Transverse colon (tissue), 4 donors: ENCODE data around the gene SNX30. TPM values are rescaled to one million over a fixed set of nuclear protein-coding genes. Genes with fewer than 3 reads are reported as not detected.

ENCODE experiments used
- DNase-seq: peaks from one replicate; pipeline ENCODE4 v3.0.0-alpha.2; 2019
- H3K27ac ChIP-seq, 4 donors: fragments of 200-600 bp; sonication (generic); 2 replicates each; pipeline ENCODE4 v1.5.1; 2016 to 2018; ENCODE audit warnings: inconsistent platforms in 4 of 4
- H3K27me3 ChIP-seq: fragments of 200-600 bp; sonication (generic); 2 replicates; pipeline ENCODE4 v1.5.1; 2017; ENCODE audit warnings: inconsistent platforms
- H3K36me3 ChIP-seq, 4 donors: fragments of 200-600 bp; sonication (generic); 2 replicates each; pipeline ENCODE4 v1.5.1; 2017 to 2019; ENCODE audit warnings: inconsistent platforms in 4 of 4
- H3K4me1 ChIP-seq, 4 donors: fragments of 200-600 bp; sonication (generic); 2 replicates each; pipeline ENCODE4 v1.5.1; 2017 to 2020; ENCODE audit warnings: inconsistent platforms in 4 of 4
- H3K4me3 ChIP-seq, 4 donors: fragments of 200-600 bp; sonication (generic); 1 replicate in 1 of 4; 2 replicates in 3 of 4; pipeline versions ENCODE4 v1.5.1 to v1.6.1; 2017 to 2019; ENCODE audit warnings: inconsistent platforms in 4 of 4
- H3K9me3 ChIP-seq, 2 donors: fragments of 200-600 bp; sonication (generic); 2 replicates each; pipeline ENCODE4 v1.5.1; 2017 to 2019; ENCODE audit warnings: inconsistent platforms in 2 of 2
- EP300 ChIP-seq: sonication (generic); formaldehyde crosslinking; IDR thresholded peaks from one replicate; pipeline ENCODE4 v1.6.1; 2017; ENCODE audit warnings: antibody characterized with exemption, low read depth
- POLR2A ChIP-seq: fragments of 450-650 bp; IDR thresholded peaks from one replicate; pipeline ENCODE4 v1.6.1; 2016; ENCODE audit warnings: antibody characterized with exemption, mild to moderate bottlenecking, moderate library complexity
- POLR2AphosphoS5 ChIP-seq, 3 donors: sonication (generic); formaldehyde crosslinking; IDR thresholded peaks; one replicate each; pipeline ENCODE4 v1.6.1; 2016; ENCODE audit warnings: antibody characterized with exemption in 3 of 3
- WGBS, 2 donors: methylation state at CpG; one replicate each; pipeline ENCODE4 v1.1.5; 2018; ENCODE audit warnings: low coverage in 1 of 2; 5-methylcytosine and 5-hydroxymethylcytosine counted together
- in situ Hi-C, 4 donors: fragments of 200-750 bp; cut with MboI; loops; one replicate each; pipeline versions ENCODE4 v1.15.0 to v1.15.1; 2017; ENCODE audit warnings: low sequenced_read_pairs in 3 of 4, low pct_ligation_motif_present in 1 of 4, low pct_unique_long_range_greater_than_20kb in 1 of 4
- intact Hi-C: fragments of 100-400 bp; cut with DNase I; formaldehyde crosslinking; loops from one replicate; pipeline ENCODE4 v1.15.1; 2023; ENCODE audit warnings: low total_unique reads
- total RNA-seq, 4 donors: library from RNA; depleted of rRNA; stranded (reverse); fragments of >200 nt; gene quantifications; one replicate each; pipeline ENCODE4 v1.1.0, GENCODE V29; 2016
- TF ChIP-seq, protein P1 (sequence below), 5 experiments: fragments of 200-600 bp in 3 of 5; fragments of 450-650 bp in 2 of 5; sonication (generic) in 3 of 5; IDR thresholded peaks; 1 replicate in 2 of 5; 2 replicates in 3 of 5; pipeline ENCODE4 v1.5.1; 2016 to 2017; ENCODE audit warnings: antibody characterized with exemption in 5 of 5, inconsistent platforms in 3 of 5, mild to moderate bottlenecking in 2 of 5, moderate library complexity in 1 of 5

The SNX30 gene
- total RNA-seq, 4 donors from 2014 or later: 15.7 to 46.4 (median 45.7) TPM

DNA sequence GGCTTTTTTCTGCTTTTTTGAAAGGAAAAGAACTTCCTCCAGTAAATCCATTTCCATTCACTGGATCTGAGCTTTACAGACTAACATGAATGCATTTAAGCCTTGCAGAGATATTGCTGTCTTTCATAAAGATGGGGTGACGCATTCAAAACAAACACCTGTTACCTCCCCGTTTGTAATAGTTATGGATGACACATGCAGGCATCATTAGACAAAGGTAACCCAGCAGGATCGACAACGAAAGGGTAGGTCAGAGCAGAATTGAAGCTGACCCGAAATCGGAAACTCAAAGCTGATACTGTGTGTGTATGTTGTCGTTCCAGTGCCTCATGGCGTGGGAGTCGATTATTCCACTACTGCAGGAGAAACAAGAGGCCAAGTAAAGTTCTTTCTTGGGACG is 117.9 kb downstream of the SNX30 start:
- intact Hi-C loops: no loop called here
- Histone ChIP-seq H3K4me3 (no peak overlapping the region), H3K4me1 (peaks cover 0 to 7% (median 0%) of the 10 kb centered on the region in 4 donors), H3K9me3 (no peaks in the 10 kb centered on the region), H3K27me3 (no peaks in the 10 kb centered on the region), H3K27ac (peak overlapping the region in 1 of 4 donors; percentile 57), H3K36me3 (peaks cover 0 to 5% (median 0%) of the 10 kb centered on the region in 4 donors)
- WGBS, 2 donors: 93 to 96% methylated on average over 8 to 10 of the region's 10 CpGs
- no peak for DNase-seq
- TF ChIP-seq POLR2AphosphoS5 (IDR thresholded peaks at IDR 0.05) (no peak), POLR2A (no peak), EP300 (no peak)
- TF ChIP-seq, protein P1, sequence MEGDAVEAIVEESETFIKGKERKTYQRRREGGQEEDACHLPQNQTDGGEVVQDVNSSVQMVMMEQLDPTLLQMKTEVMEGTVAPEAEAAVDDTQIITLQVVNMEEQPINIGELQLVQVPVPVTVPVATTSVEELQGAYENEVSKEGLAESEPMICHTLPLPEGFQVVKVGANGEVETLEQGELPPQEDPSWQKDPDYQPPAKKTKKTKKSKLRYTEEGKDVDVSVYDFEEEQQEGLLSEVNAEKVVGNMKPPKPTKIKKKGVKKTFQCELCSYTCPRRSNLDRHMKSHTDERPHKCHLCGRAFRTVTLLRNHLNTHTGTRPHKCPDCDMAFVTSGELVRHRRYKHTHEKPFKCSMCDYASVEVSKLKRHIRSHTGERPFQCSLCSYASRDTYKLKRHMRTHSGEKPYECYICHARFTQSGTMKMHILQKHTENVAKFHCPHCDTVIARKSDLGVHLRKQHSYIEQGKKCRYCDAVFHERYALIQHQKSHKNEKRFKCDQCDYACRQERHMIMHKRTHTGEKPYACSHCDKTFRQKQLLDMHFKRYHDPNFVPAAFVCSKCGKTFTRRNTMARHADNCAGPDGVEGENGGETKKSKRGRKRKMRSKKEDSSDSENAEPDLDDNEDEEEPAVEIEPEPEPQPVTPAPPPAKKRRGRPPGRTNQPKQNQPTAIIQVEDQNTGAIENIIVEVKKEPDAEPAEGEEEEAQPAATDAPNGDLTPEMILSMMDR (IDR thresholded peaks at IDR 0.05): no peak
- in situ Hi-C loops: no loop called here

DNA sequence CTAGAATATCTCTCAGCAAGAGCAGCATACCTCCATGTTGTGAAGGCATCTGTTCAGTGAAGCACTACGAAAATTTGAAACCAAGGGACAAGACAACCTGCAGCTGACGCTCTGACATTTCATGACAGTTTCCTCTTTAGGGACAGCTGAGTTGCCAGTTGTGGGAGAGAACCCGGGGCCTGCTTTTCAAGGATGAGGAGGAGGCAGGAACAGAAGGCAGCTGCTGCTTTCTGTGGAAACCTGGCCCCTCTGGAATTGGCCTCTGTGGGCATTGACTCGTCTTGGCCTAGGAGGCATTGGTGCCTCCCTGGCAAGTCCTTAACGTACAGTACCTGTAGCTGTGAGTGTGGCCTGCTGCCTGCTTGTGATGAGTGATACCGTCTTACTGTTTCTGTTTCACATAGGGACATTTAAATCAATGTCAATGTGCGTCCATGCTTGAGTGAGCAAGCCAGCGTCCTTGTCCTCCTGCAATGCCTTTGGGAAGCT is 118.5 kb downstream of the SNX30 start:
- WGBS, 2 donors: 78 to 79% methylated on average over 3 to 8 of the region's 8 CpGs
- Histone ChIP-seq H3K9me3 (no peaks in the 10 kb centered on the region), H3K27me3 (no peaks in the 10 kb centered on the region), H3K36me3 (peaks cover 0 to 5% (median 0%) of the 10 kb centered on the region in 4 donors), H3K4me1 (peaks cover 0 to 3% (median 0%) of the 10 kb centered on the region in 4 donors), H3K27ac (no peak overlapping the region), H3K4me3 (no peak overlapping the region)
- in situ Hi-C loops: no loop called here
- DNase-seq: no peak
- intact Hi-C loops: no loop called here
- TF ChIP-seq POLR2A (no peak), POLR2AphosphoS5 (IDR thresholded peaks at IDR 0.05) (no peak), EP300 (no peak)
- TF ChIP-seq, protein P1 (IDR thresholded peaks at IDR 0.05): no peak

DNA sequence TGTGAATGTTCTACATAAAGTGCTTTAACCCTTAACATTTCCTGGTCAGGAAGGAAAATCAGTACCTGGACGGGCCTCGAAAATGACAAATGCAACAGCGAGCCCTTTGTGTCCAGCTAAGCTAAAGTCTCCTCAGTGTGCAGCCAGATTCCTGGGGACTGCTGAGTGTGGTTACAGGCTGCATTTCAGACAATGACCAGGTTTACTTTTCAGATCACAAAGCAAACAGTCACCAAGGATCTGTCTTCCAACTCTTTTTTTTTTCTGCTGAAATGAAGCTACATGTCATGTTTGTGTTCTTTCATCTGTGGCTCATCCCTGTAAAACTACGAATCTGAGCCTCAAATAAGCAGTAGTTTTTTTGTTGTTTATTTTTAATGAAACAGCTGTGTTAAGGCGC is 119.4 kb downstream of the SNX30 start:
- Histone ChIP-seq H3K36me3 (peaks cover 0 to 5% (median 0%) of the 10 kb centered on the region in 4 donors), H3K27ac (no peak overlapping the region), H3K27me3 (no peaks in the 10 kb centered on the region), H3K4me3 (no peak overlapping the region), H3K4me1 (peaks cover 0 to 3% (median 0%) of the 10 kb centered on the region in 4 donors), H3K9me3 (no peaks in the 10 kb centered on the region)
- in situ Hi-C loops: no loop called here
- WGBS, 2 donors: 87 to 92% methylated on average over 5 of the region's 5 CpGs
- TF ChIP-seq EP300 (no peak), POLR2A (no peak), POLR2AphosphoS5 (IDR thresholded peaks at IDR 0.05) (no peak)
- TF ChIP-seq, protein P1 (IDR thresholded peaks at IDR 0.05): no peak
- no peak for DNase-seq
- intact Hi-C loops: loop anchor here (5.0 kb wide), 1 partner anchor 1187 kb away; no protein-coding TSS in a partner anchor

DNA sequence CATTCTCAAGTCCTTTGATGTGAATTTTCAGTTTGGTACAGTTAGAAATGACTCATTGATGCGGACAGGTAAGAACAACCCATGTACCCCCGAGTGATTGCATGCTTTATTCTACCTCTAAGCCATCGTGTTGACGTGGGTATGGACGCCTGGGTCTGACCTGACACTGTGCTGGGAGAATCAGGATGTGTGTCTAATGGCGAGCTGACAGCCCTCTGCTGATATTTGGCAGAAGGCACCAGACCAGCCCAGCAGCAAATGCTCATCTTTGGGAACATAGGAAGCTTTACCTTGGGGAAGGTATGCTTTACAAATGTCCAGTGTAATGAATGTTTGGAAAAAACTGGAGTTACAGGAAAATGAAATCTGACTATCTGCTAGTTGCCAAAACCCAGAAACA is 120.0 kb downstream of the SNX30 start:
- in situ Hi-C loops: no loop called here
- Histone ChIP-seq H3K36me3 (peaks cover 0 to 5% (median 0%) of the 10 kb centered on the region in 4 donors), H3K9me3 (no peaks in the 10 kb centered on the region), H3K4me3 (no peak overlapping the region), H3K27me3 (no peaks in the 10 kb centered on the region), H3K4me1 (peaks cover 0 to 3% (median 0%) of the 10 kb centered on the region in 4 donors), H3K27ac (no peak overlapping the region)
- intact Hi-C loops: loop anchor here (5.0 kb wide), 1 partner anchor 1187 kb away; no protein-coding TSS in a partner anchor
- TF ChIP-seq POLR2A: no peak
- no peak for TF ChIP-seq POLR2AphosphoS5 (IDR thresholded peaks at IDR 0.05)
- no peak for TF ChIP-seq EP300
- TF ChIP-seq, protein P1 (IDR thresholded peaks at IDR 0.05): no peak
- DNase-seq: no peak
- 92% methylated on average over 6 of the region's 6 CpGs; no CpG with 5 or more reads in 1 of the 2 donors for WGBS, 2 donors
